NCI-H2227 treated with DMSO at 0.1 percent for 48 hours (cell line): ENCODE results near the gene ENPEP.

Experiments
- DNase-seq: peaks from one replicate; lab custom pipeline; 2025; lab: John Stamatoyannopoulos, UW

Gene ENPEP

GRCh38 chr4:110610620-110610939 lies 134.6 kb downstream of the ENPEP start:
- no peak for DNase-seq

- DNase-seq = no peak
Observed at GRCh38 chr4:110610940-110611831, 135.2 kb downstream of the ENPEP start.

GRCh38 chr4:110611968-110612447 lies 136.1 kb downstream of the ENPEP start:
- no peak for DNase-seq

GRCh38 chr4:110612631-110613269 lies 136.8 kb downstream of the ENPEP start:
- no peak for DNase-seq

- no peak for DNase-seq
Observed at GRCh38 chr4:110613745-110614144, 137.8 kb downstream of the ENPEP start.

- no peak for DNase-seq
Observed at GRCh38 chr4:110614173-110614963, 138.4 kb downstream of the ENPEP start.
